PC-9 (cell line): ENCODE data around the gene SYPL2. TPM values are rescaled to one million over a fixed set of nuclear protein-coding genes. Genes with fewer than 3 reads are reported as not detected.

Experiments
- BruUV-seq: library from RNA; stranded (reverse); fragments of 400-500 nt; replicated peaks from 2 replicates; lab custom pipeline; 2021; lab: Mats Ljungman, UMichigan
- CTCF ChIA-PET: fragments of 300-600 bp; sonication (Branson Sonifier 250); formaldehyde crosslinking; loops from one replicate; lab custom pipeline; 2022; ENCODE audit warnings: antibody characterized with exemption; lab: Charles Lee
- POLR2A ChIA-PET: fragments of 300-600 bp; sonication (Branson Sonifier 250); formaldehyde crosslinking; loops from one replicate; lab custom pipeline; 2022; ENCODE audit warnings: antibody characterized with exemption; ENCODE audit not compliant: unreplicated experiment; lab: Charles Lee
- DNase-seq, 2 experiments: peaks; one replicate each; pipeline versions ENCODE4 v3.0.0 to v3.0.0-alpha.2; 2015 to 2022; ENCODE audit warnings: mixed read lengths in 1 of 2
- H2AFZ ChIP-seq: fragments of 200-600 bp; sonication (generic); 2 replicates; pipeline ENCODE4 v1.8.1; 2017; ENCODE audit warnings: antibody characterized with exemption
- H3F3A ChIP-seq: fragments of 200-600 bp; sonication (generic); 2 replicates; pipeline ENCODE4 v1.8.1; 2017; ENCODE audit warnings: antibody characterized with exemption, mild to moderate bottlenecking, low read depth; ENCODE audit not compliant: insufficient read depth
- H3K27ac ChIP-seq: fragments of 200-600 bp; sonication (generic); 2 replicates; pipeline ENCODE4 v1.6.1; 2016; ENCODE audit warnings: mixed run types
- H3K27me3 ChIP-seq: fragments of 200-600 bp; sonication (generic); 2 replicates; pipeline ENCODE4 v1.6.1; 2016; ENCODE audit warnings: low read depth, mixed run types; ENCODE audit not compliant: insufficient read depth
- H3K36me3 ChIP-seq: fragments of 200-600 bp; sonication (generic); 2 replicates; pipeline ENCODE4 v1.6.1; 2016; ENCODE audit warnings: low read depth, mixed run types
- H3K4me1 ChIP-seq: fragments of 200-600 bp; sonication (generic); replicated peaks from 2 replicates; pipeline ENCODE4 v1.6.1; 2016; ENCODE audit warnings: mixed run types; ENCODE audit not compliant: insufficient read depth
- H3K4me2 ChIP-seq: fragments of 200-600 bp; sonication (generic); 2 replicates; pipeline ENCODE4 v1.6.1; 2017; ENCODE audit warnings: mixed run types
- H3K4me3 ChIP-seq: fragments of 200-600 bp; sonication (generic); 2 replicates; pipeline ENCODE4 v1.6.1; 2016; ENCODE audit warnings: mixed run types
- H3K79me2 ChIP-seq: fragments of 200-600 bp; sonication (generic); 2 replicates; pipeline ENCODE4 v1.6.1; 2017; ENCODE audit warnings: low read depth, mixed run types
- H3K9me2 ChIP-seq: fragments of 200-600 bp; sonication (generic); 2 replicates; pipeline ENCODE4 v1.8.1; 2017; ENCODE audit warnings: mild to moderate bottlenecking; ENCODE audit not compliant: insufficient read depth
- H3K9me3 ChIP-seq: fragments of 200-600 bp; sonication (generic); 2 replicates; pipeline ENCODE4 v1.8.1; 2016; ENCODE audit warnings: low read depth; ENCODE audit not compliant: insufficient read depth
- H4K20me1 ChIP-seq: fragments of 200-600 bp; sonication (generic); 2 replicates; pipeline ENCODE4 v1.8.1; 2017; ENCODE audit not compliant: insufficient read depth
- CTCF ChIP-seq: fragments of 200-600 bp; sonication (generic); conservative IDR thresholded peaks from 2 replicates; pipeline ENCODE4 v1.6.1; 2017; ENCODE audit warnings: mixed run types, antibody characterized with exemption, mild to moderate bottlenecking, moderate library complexity
- EZH2 ChIP-seq: fragments of 200-600 bp; sonication (generic); IDR thresholded peaks from 2 replicates; pipeline ENCODE4 v1.8.0; 2017; ENCODE audit warnings: antibody characterized with exemption, low read depth
- intact Hi-C: fragments of 100-400 bp; cut with micrococcal nuclease; formaldehyde crosslinking; loops from one replicate; pipeline ENCODE4 v1.10.0; 2022; ENCODE audit not compliant: unreplicated experiment
- total RNA-seq: library from RNA; stranded (reverse); gene quantifications from 2 replicates; pipeline ENCODE4 v1.2.3, GENCODE V29; 2021

The SYPL2 gene
- total RNA-seq, 1 experiment from 2014 or later, result 0.09 TPM

- POLR2A ChIA-PET, result no interaction called here
- H3K9me2 ChIP-seq, result no peaks in the 10 kb centered on the region
- H2AFZ ChIP-seq, result no peak overlapping the region
- no peak overlapping the region for H3K4me2 ChIP-seq
- H3K27me3 ChIP-seq, result peaks cover 26% of the 10 kb centered on the region
- CTCF ChIA-PET, result no interaction called here
- no peaks in the 10 kb centered on the region for H3K36me3 ChIP-seq
- TF ChIP-seq EZH2, result no peak
- TF ChIP-seq CTCF, result no peak
- H3K79me2 ChIP-seq, result no peaks in the 10 kb centered on the region
- H3F3A ChIP-seq, result no peaks in the 10 kb centered on the region
- no peak overlapping the region for H3K4me3 ChIP-seq
- H4K20me1 ChIP-seq, result no peaks in the 10 kb centered on the region
- no peaks in the 10 kb centered on the region for H3K4me1 ChIP-seq
- intact Hi-C loops, result no loop called here
- no peak overlapping the region for H3K27ac ChIP-seq
- no peaks in the 10 kb centered on the region for H3K9me3 ChIP-seq
- no peak for DNase-seq
- no TSS peak for BruUV-seq
These were observed 60.9 kb downstream of the SYPL2 start for GRCh38 chr1:109527098-109527811.

- peaks cover 2% of the 10 kb centered on the region; the same call in 1 of the 2 replicates for H3F3A ChIP-seq
- ChIA-PET CTCF (no interaction called here), POLR2A (no interaction called here)
- DNase-seq, result no peak
- no peak overlapping the region for H3K4me3 ChIP-seq
- no TSS peak for BruUV-seq
- H3K9me2 ChIP-seq, result no peaks in the 10 kb centered on the region
- H3K36me3 ChIP-seq, result no peaks in the 10 kb centered on the region
- H2AFZ ChIP-seq, result no peak overlapping the region
- no peak overlapping the region for H3K27ac ChIP-seq
- H3K9me3 ChIP-seq, result no peaks in the 10 kb centered on the region
- H3K4me1 ChIP-seq, result no peaks in the 10 kb centered on the region
- no peaks in the 10 kb centered on the region for H4K20me1 ChIP-seq
- intact Hi-C loops, result no loop called here
- H3K4me2 ChIP-seq, result no peak overlapping the region
- peaks cover 20% of the 10 kb centered on the region for H3K27me3 ChIP-seq
- TF ChIP-seq EZH2 (no peak), CTCF (no peak)
- no peaks in the 10 kb centered on the region for H3K79me2 ChIP-seq
These were observed 61.7 kb downstream of the SYPL2 start for GRCh38 chr1:109527846-109528695.

GRCh38 chr1:109528712-109529111, 62.4 kb downstream of the SYPL2 start:
- Histone ChIP-seq H3K27me3 (peaks cover 18% of the 10 kb centered on the region), H3K9me2 (no peaks in the 10 kb centered on the region), H3F3A (peaks cover 5% of the 10 kb centered on the region; the same call in 1 of the 2 replicates), H3K79me2 (no peaks in the 10 kb centered on the region), H3K9me3 (no peaks in the 10 kb centered on the region), H3K36me3 (no peaks in the 10 kb centered on the region), H4K20me1 (no peaks in the 10 kb centered on the region), H3K27ac (no peak overlapping the region), H3K4me1 (no peaks in the 10 kb centered on the region), H3K4me3 (no peak overlapping the region), H2AFZ (no peak overlapping the region), H3K4me2 (no peak overlapping the region)
- CTCF ChIA-PET, result interaction anchor here (1.0 kb wide), 1 partner anchor 38 kb away, joined by 3 read pairs; no protein-coding TSS in a partner anchor
- POLR2A ChIA-PET, result no interaction called here
- TF ChIP-seq EZH2 (no peak), CTCF (no peak)
- BruUV-seq, result no TSS peak
- intact Hi-C loops, result no loop called here
- no peak for DNase-seq
